Activated naive CD8-positive, alpha-beta T cell treated with anti-CD3 and anti-CD28 coated beads for 36 hours (primary cell): ENCODE data around the gene HSPA1B. TPM values are rescaled to one million over a fixed set of nuclear protein-coding genes. Genes with fewer than 3 reads are reported as not detected.
"Not testable (repeated sequence)": the region's sequence is repeated elsewhere in the genome, so short reads cannot be mapped to it uniquely, and the experiment has no call there.

Experiments
- DNase-seq: peaks from one replicate; pipeline ENCODE4 v3.0.0; 2021
- H3K27ac Mint-ChIP-seq: one replicate; pipeline ENCODE4 v1.8.0; 2022; ENCODE audit warnings: mild to moderate bottlenecking, moderate library complexity, mixed read lengths
- H3K27me3 Mint-ChIP-seq: one replicate; pipeline ENCODE4 v1.8.0; 2022; ENCODE audit warnings: mild to moderate bottlenecking, mixed read lengths
- H3K36me3 Mint-ChIP-seq: one replicate; pipeline ENCODE4 v1.8.0; 2021; ENCODE audit warnings: mild to moderate bottlenecking, mixed read lengths
- H3K4me1 Mint-ChIP-seq: one replicate; pipeline ENCODE4 v1.8.0; 2021; ENCODE audit warnings: mixed read lengths
- H3K4me3 Mint-ChIP-seq: one replicate; pipeline ENCODE4 v1.8.0; 2022; ENCODE audit warnings: mild to moderate bottlenecking, moderate library complexity, mixed read lengths
- H3K9me3 Mint-ChIP-seq: one replicate; pipeline ENCODE4 v1.8.0; 2022; ENCODE audit warnings: mixed read lengths
- total RNA-seq, 2 experiments: library from RNA; stranded (reverse); gene quantifications; one replicate each; pipeline ENCODE4 v1.2.3, GENCODE V29; 2021

The HSPA1B gene
- total RNA-seq, 2 experiments from 2014 or later = 21.6 to 24.3 TPM

DNA sequence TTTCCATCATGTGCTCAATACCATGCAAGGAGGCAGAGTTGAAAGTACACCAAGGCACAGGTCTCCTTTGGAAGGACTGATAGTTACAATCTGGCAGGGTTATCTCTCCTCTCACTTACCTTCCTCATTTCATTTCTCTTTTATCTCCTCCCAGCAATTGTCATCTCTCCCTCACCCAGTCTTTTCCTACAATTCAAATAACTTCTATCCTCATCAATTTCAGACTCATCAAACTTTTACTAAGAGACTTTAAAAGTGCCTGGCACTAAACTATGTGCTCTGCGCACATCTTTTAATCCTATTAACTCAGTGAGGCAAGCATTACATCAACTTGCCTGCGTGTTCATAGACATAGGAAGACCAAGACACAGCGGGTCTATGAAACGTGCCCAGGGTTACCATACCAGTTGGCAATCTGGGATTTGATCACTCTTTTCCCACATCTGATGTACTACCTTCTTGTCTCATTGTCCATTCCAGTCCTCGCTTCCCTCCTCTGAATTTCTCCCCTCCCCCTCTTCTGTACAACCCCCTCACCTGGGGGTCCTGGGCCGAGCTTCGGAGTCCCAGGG is 33.2 kb upstream of the HSPA1B start:
- no peak for DNase-seq
- Mint-ChIP-seq H3K27me3 (no peaks in the 10 kb centered on the region), H3K4me3 (peak overlapping the region; percentile 81), H3K36me3 (peaks cover 30% of the 10 kb centered on the region), H3K4me1 (peaks cover 42% of the 10 kb centered on the region), H3K27ac (peak overlapping the region; percentile 67), H3K9me3 (no peaks in the 10 kb centered on the region)

DNA sequence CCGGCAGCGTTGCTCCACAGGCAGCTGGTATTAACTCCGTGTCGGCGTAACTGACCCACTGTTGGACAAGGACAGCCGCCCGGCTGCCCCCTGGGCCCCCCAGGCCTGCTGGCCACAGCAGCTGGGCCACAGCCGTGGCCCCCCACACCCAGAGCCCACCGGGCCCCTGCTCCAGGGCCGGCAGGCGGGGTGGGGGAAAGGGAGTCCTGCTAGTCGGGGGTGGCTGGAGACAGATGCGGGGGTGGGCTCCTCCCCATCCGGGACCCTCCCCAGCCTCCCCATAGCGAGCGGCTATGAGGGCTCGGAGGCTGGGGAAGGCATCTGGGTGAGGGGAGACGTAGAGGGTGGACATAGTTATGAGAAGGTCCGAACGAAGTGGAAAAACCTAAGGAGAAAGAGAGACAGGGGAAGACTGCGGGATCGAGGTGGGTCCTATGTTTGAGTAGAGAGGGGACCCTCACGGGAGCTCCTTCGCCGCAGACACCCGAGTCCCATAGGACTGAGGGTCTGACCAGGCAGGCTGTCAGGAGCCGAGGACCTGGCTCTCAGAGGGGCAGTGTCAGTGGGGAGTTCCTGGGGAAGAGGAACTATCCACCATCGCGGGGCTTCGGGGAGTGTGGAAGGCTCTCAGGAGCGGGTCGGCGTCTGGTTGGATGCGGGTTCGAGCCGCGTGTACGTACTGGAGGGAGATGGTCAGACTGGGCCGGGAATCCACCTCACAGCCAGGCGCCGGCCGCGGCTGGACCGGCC is 32.5 kb upstream of the HSPA1B start:
- peak overlapping the region; percentile 81 for H3K4me3 Mint-ChIP-seq
- H3K4me1 Mint-ChIP-seq = peaks cover 41% of the 10 kb centered on the region
- no peaks in the 10 kb centered on the region for H3K9me3 Mint-ChIP-seq
- H3K27me3 Mint-ChIP-seq = no peaks in the 10 kb centered on the region
- H3K27ac Mint-ChIP-seq = peak overlapping the region; percentile 98
- no peak for DNase-seq
- peaks cover 26% of the 10 kb centered on the region for H3K36me3 Mint-ChIP-seq

DNA sequence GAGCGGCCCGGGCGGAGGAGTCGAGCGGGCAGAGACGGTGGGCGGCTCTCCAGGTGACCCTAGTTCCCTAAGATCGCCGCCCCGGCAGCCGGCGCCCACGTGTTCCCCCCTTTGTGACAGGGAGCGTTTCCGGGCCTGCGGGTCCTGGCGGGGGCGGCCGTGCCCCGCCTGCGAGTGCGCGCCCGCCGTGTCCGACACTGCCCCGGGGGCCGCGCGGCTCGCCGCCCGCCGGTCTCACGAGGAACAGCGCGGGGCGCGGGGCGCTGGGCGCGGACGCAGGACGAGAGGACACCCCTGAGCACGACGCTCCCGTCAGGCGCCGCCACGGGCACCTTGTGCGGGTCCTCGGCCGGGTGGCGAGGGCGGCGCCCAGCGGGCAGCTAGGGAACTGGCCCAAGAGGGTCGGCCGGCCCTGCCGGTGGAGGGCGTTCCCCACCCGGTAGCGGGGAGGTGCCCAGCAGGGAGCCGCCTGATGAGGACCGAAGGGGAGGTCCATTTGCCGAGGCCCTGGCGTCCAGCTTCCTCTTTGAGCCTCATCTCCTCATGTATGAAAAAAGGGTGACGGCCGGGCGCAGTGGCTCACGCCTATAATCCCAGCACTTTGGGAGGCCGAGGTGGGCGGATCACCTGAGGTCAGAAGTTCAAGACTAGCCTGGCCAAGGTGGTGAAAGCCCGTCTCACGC is 31.8 kb upstream of the HSPA1B start, which contains the start of gene VARS1:
Gene VARS1 (minus strand): TSS at position 137 of the 683 bp plus-strand sequence. CDS start 535 bp downstream, outside the sequence.
- Mint-ChIP-seq H3K9me3 (no peaks in the 10 kb centered on the region), H3K4me1 (peaks cover 39% of the 10 kb centered on the region), H3K27me3 (no peaks in the 10 kb centered on the region), H3K36me3 (peaks cover 23% of the 10 kb centered on the region), H3K4me3 (peak within 1 kb of the TSS; percentile 81), H3K27ac (peak within 1 kb of the TSS; percentile 98)
- DNase-seq = peak; percentile 90

DNA sequence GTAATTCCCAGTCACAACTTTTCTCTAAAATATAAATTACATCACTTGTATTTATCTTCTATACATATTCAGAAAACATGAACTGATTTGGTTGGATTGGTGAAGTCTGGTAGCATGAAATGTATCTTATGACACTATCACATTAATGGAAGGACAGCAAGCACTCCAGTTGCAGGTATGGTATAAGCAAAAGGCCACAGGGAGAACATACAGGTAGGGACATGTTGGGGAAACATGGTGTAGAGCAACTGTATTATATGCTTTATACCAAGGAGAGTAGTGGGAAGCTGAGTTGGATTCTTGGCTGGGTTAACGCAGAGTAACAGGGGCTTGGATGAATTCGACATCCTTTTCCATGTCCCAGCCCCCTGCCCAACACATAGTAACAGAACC is 30.5 kb upstream of the HSPA1B start:
- peak overlapping the region; percentile 51 for H3K4me3 Mint-ChIP-seq
- H3K36me3 Mint-ChIP-seq = peaks cover 25% of the 10 kb centered on the region
- H3K27me3 Mint-ChIP-seq = no peaks in the 10 kb centered on the region
- peaks cover 38% of the 10 kb centered on the region for H3K4me1 Mint-ChIP-seq
- DNase-seq = no peak
- no peaks in the 10 kb centered on the region for H3K9me3 Mint-ChIP-seq
- peak overlapping the region; percentile 56 for H3K27ac Mint-ChIP-seq

DNA sequence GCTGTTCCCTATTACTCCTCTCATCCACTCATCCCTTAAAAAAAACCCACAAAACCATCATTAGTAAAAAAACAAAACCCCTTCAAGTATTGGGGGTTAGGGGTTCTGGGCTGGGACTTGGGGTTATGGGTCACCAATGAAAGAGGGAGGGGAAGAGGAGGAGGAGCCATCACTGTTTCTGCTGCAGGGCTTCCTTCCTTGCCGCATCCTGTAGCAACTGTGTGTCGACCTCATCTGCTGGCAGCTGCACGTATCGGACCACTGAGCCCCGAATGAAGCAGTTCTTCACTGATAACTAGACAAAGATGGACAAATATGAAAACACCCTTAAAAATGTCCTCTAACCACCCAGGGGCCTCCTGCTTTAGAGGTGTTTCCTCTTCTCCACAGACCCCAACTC is 29.9 kb upstream of the HSPA1B start:
- peak overlapping the region; percentile 37 for H3K4me3 Mint-ChIP-seq
- H3K27me3 Mint-ChIP-seq = no peaks in the 10 kb centered on the region
- peak overlapping the region; percentile 78 for H3K27ac Mint-ChIP-seq
- DNase-seq = no peak
- H3K36me3 Mint-ChIP-seq = peaks cover 24% of the 10 kb centered on the region
- H3K4me1 Mint-ChIP-seq = peaks cover 34% of the 10 kb centered on the region
- H3K9me3 Mint-ChIP-seq = no peaks in the 10 kb centered on the region

DNA sequence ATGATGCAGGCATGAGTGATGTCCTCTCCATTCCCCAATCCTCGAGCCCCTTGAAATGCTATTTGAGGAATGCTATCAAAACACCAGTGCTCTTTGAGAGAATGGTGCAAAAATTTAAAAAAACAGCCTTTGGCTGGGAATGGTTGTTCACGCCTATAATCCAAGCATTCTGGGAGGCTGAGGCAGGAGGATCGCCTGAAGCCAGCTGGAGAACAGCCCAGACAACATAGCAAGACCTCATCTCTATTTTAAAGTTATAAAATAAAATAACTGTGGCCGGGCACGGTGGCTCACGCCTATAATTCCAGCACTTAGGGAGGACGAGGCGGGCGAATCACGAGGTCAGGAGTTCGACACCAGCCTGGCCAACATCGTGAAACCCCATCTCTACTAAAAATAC is 27.8 kb upstream of the HSPA1B start:
- Mint-ChIP-seq H3K27me3 (no peaks in the 10 kb centered on the region), H3K27ac (no peak overlapping the region), H3K4me3 (no peak overlapping the region)

DNA sequence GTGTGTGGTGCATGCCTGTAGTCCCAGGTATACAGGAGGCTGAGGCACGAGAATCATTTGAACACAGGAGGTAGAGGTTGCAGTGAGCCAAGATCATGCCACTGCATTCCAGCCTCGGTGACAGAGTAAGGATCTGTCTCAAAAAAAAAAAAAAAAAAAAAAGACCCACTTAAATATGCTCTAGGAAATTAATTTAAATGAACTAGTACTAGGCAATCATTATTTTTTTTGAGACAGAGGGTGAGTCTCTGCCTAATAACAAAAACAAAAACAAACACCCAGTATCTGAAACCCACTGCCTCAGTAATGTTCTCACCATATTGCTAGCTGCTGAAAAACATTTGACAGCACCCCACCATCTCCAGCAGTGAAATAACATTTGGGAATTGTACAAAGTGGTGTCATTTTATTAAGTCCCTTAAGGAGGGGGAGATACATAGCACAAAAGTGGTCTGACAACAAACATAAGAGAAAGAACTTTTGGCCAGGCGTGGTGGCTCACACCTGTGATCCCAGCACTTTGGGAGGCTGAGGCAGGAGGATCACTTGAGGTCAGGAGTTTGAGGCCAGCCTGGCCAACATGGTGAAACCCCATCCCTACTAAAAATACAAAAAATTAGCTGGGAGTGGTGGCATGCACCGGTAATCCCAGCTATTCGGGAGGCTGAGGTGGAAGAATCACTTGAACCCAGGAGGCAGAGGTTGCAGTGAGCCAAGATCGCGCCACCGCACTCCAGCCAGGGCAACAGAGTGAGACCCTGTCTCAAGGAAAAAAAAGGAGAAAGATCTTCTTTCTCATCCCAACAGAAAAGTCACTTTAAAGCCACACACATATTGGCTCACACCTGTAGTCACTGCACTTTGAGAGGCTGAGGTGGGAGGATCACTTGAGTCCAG is 26.3 kb upstream of the HSPA1B start:
- DNase-seq, H3K27me3 Mint-ChIP-seq, H3K9me3 Mint-ChIP-seq, H3K4me3 Mint-ChIP-seq, H3K27ac Mint-ChIP-seq: not testable (repeated sequence)
- H3K4me1 Mint-ChIP-seq = peaks cover 33% of the 10 kb centered on the region
- H3K36me3 Mint-ChIP-seq = peaks cover 18% of the 10 kb centered on the region

More for the DNA sequence above, 27.8 kb upstream of the HSPA1B start:
- H3K36me3 Mint-ChIP-seq = peaks cover 14% of the 10 kb centered on the region
- no peak for DNase-seq
- H3K9me3 Mint-ChIP-seq = no peaks in the 10 kb centered on the region
- peaks cover 26% of the 10 kb centered on the region for H3K4me1 Mint-ChIP-seq

DNA sequence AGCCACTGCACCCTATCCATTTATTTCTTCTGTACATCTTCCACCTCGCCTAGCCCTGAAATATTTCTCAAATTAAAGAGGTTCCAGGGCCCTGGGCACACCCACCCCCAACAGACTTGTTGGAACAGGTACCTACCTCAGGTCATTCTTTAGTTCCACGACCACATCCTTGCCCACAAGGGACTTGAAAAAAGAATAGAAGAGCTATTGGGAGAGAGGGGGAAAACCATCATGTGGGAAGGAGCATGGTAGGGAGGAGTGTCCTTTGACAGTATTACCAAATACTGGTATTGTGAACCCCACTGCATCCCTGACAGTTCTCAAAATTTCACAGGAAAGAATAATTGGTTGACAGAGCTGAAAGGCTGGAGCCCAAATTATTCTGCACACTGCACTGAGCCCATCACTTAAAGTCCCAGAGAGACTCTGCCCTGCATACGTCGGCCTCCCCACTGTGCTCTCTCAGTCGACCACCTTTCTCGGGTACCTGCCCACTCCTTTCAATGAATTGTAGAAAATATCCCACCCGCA is 21.5 kb upstream of the HSPA1B start:
- H3K27ac Mint-ChIP-seq = peak overlapping the region; percentile 98
- H3K36me3 Mint-ChIP-seq = peaks cover 16% of the 10 kb centered on the region
- no peaks in the 10 kb centered on the region for H3K9me3 Mint-ChIP-seq
- peak overlapping the region; percentile 99 for H3K4me3 Mint-ChIP-seq
- H3K27me3 Mint-ChIP-seq = no peaks in the 10 kb centered on the region
- no peak for DNase-seq
- H3K4me1 Mint-ChIP-seq = peaks cover 15% of the 10 kb centered on the region

DNA sequence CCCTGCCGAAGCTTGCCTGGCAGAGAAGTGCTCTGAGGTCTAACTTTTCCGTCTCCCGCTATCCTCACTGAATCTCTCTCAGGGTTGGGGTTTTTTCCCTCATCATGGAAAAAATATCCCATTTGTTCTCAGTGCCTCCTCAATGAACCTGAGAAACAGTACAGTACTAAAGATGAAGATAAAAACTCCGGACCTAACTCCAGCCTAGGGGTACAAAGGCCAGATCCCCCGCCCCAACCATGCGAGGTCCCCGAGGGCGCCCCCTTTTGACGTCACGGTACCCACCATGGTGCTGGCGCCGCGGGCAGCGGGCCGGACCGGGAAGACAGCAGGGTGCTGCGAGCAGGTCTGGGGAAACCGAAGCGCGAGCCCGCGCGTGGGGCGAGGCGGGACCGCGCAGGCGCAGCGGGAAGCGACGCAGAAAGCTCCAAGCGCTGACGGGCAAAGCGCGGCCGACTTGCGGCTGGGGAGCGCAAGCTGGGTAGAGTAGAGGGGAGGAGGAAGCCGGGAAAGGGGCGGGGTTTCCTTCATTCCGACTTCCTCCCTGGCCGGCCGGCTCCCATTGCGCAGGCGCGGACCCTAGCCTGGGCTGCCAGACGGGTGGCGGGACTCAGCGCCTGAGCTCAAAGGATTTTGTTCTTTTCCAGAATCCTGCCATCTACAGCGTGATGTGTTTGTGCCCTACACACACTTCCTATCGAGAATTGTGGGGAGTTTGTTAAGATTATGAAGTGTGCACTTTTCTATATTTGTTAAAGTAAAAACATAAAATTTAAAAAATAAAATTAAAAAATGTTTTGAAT is 20.9 kb upstream of the HSPA1B start, which contains the start of gene LSM2:
Gene LSM2 (minus strand): TSS at position 497 of the 803 bp plus-strand sequence. CDS start 209 bp downstream, at position 288.
- peak within 1 kb of the TSS; percentile 99 for H3K4me3 Mint-ChIP-seq
- DNase-seq = peak; percentile 99
- H3K9me3 Mint-ChIP-seq = no peaks in the 10 kb centered on the region
- H3K27ac Mint-ChIP-seq = peak within 1 kb of the TSS; percentile 98
- no peaks in the 10 kb centered on the region for H3K27me3 Mint-ChIP-seq
- peaks cover 13% of the 10 kb centered on the region for H3K36me3 Mint-ChIP-seq
- H3K4me1 Mint-ChIP-seq = peaks cover 13% of the 10 kb centered on the region

DNA sequence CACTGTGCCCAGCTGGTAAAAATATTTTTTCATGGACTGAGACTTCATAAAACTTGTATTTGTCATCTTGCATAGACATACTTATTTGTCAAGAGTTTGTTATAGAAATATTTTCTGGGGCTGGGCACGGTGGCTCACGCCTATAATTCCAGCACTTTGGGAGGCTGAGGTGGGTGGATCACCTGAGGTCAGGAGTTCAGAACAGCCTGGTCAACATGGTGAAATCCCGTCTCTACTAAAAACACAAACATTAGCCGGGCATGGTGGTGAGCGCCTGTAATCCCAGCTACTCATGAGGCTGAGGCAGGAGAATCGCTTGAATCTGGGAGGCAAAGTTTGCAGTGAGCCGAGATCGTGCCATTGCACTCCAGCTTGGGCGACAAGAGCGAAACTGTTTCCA is 18.9 kb upstream of the HSPA1B start:
- not testable (repeated sequence) for H3K4me3 Mint-ChIP-seq

DNA sequence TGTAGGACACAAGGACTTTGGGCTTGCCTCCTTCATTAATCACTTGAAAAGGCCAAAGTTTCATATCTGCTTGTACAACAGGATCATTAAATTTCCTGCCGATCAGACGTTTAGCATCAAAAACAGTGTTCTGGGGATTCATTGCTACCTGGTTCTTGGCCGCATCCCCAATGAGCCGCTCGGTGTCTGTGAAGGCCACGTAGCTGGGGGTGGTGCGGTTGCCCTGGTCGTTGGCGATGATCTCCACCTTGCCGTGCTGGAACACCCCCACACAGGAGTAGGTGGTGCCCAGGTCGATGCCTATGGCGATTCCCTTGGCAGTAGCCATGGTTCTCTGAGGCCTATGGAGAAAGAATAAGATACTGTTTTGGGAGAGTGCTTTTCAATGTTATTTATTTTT is 15.9 kb upstream of the HSPA1B start:
- Mint-ChIP-seq H3K27me3 (no peaks in the 10 kb centered on the region), H3K9me3 (no peaks in the 10 kb centered on the region), H3K4me1 (peaks cover 22% of the 10 kb centered on the region), H3K27ac (no peak overlapping the region), H3K36me3 (no peaks in the 10 kb centered on the region), H3K4me3 (no peak overlapping the region)
- no peak for DNase-seq

More for the DNA sequence above, 18.9 kb upstream of the HSPA1B start:
- DNase-seq, H3K27ac Mint-ChIP-seq, H3K27me3 Mint-ChIP-seq, H3K36me3 Mint-ChIP-seq, H3K9me3 Mint-ChIP-seq: not testable (repeated sequence)
- peaks cover 19% of the 10 kb centered on the region for H3K4me1 Mint-ChIP-seq

DNA sequence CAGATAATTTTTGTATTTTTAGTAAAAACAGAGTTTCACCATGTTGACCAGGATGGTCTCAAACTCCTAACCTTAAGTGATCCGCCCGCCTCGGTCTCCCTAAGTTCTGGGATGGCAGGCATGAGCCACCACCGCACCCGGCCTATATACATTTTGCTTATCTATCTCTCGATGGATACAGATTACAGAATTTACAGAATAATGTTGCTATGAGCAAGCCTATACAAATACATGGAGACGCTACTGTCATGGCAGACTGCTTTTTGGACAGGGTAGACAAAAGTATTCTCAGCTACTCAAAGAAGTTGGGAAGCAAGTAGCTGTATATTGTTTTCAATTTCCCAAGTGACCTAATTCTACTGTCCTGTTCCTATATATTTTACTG is 14.1 kb upstream of the HSPA1B start:
- H3K9me3 Mint-ChIP-seq = no peaks in the 10 kb centered on the region
- H3K36me3 Mint-ChIP-seq = no peaks in the 10 kb centered on the region
- no peak overlapping the region for H3K4me3 Mint-ChIP-seq
- H3K4me1 Mint-ChIP-seq = peaks cover 32% of the 10 kb centered on the region
- no peak overlapping the region for H3K27ac Mint-ChIP-seq
- H3K27me3 Mint-ChIP-seq = no peaks in the 10 kb centered on the region
- no peak for DNase-seq

DNA sequence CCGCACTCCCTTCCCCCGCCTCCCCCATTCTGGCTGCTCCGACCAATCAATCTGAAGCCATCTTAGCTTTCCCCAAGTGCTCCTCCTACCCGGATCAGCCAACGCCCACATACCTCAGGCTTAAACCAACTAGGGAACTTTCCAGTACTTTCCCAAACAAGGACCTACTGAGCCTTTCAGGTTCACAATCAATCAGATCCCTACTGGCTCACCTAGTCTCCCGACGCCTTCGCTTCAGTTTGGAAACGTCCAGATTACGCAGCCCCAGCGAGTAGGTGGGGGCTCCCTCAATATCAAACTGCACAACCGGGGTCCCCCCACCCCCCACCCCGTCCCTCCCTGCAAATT is 12.9 kb upstream of the HSPA1B start:
- Mint-ChIP-seq H3K27ac (peak overlapping the region; percentile 84), H3K4me1 (peaks cover 34% of the 10 kb centered on the region), H3K27me3 (no peaks in the 10 kb centered on the region), H3K36me3 (no peaks in the 10 kb centered on the region), H3K9me3 (no peaks in the 10 kb centered on the region), H3K4me3 (peak overlapping the region; percentile 84)
- peak; percentile 67 for DNase-seq
